ENCODE results near the gene CRHR2.
"Not testable (repeated sequence)": the region's sequence is repeated elsewhere in the genome, so short reads cannot be mapped to it uniquely, and the experiment has no call there.

The CRHR2 gene

GRCh38 chr7:30652132-30652531 is 30.1 kb downstream of the CRHR2 start:
- DNase-seq = no peak

- DNase-seq = no peak
Measured at GRCh38 chr7:30650421-30650808, 31.8 kb downstream of the CRHR2 start.

- no peak for DNase-seq
Measured at GRCh38 chr7:30649717-30650420, 32.4 kb downstream of the CRHR2 start.

GRCh38 chr7:30648744-30649540 is 33.3 kb downstream of the CRHR2 start:
- DNase-seq = no peak

- DNase-seq = no peak
Measured at GRCh38 chr7:30647589-30648364, 34.5 kb downstream of the CRHR2 start.

GRCh38 chr7:30646154-30646553 is 36.1 kb downstream of the CRHR2 start:
- no peak for DNase-seq

GRCh38 chr7:30645661-30646060 is 36.6 kb downstream of the CRHR2 start:
- DNase-seq = no peak

- DNase-seq = no peak
Measured at GRCh38 chr7:30644286-30644955, 37.8 kb downstream of the CRHR2 start.

GRCh38 chr7:30642789-30643188 is 39.5 kb downstream of the CRHR2 start:
- no peak for DNase-seq

- DNase-seq = not testable (repeated sequence)
Measured at GRCh38 chr7:30642322-30642721, 39.9 kb downstream of the CRHR2 start.

GRCh38 chr7:30635798-30636197 is 46.5 kb downstream of the CRHR2 start:
- no peak for DNase-seq

GRCh38 chr7:30634634-30635201 is 47.5 kb downstream of the CRHR2 start:
- peak; percentile 8 for DNase-seq

- DNase-seq = no peak
Measured at GRCh38 chr7:30634193-30634626, 48.0 kb downstream of the CRHR2 start.

- DNase-seq = no peak
Measured at GRCh38 chr7:30633223-30633622, 49.0 kb downstream of the CRHR2 start.

- DNase-seq = no peak
Measured at GRCh38 chr7:30630986-30631385, 51.3 kb downstream of the CRHR2 start.

GRCh38 chr7:30627026-30627425 is 55.2 kb downstream of the CRHR2 start:
- DNase-seq = no peak

GRCh38 chr7:30625283-30625682 is 57.0 kb downstream of the CRHR2 start:
- no peak for DNase-seq

GRCh38 chr7:30618961-30619360 is 63.3 kb downstream of the CRHR2 start:
- no peak for DNase-seq

- DNase-seq = no peak
Measured at GRCh38 chr7:30618080-30618676, 64.1 kb downstream of the CRHR2 start.

GRCh38 chr7:30617359-30617758 is 64.9 kb downstream of the CRHR2 start:
- DNase-seq = no peak

- no peak for DNase-seq
Measured at GRCh38 chr7:30616318-30616717, 65.9 kb downstream of the CRHR2 start.

Data from OCI-M1 (cell line).